ENCODE data around the gene ING2. TPM values are rescaled to one million over a fixed set of nuclear protein-coding genes. Genes with fewer than 3 reads are reported as not detected.
"Not testable (repeated sequence)": the region's sequence is repeated elsewhere in the genome, so short reads cannot be mapped to it uniquely, and the experiment has no call there.

ING2 gene
- total RNA-seq, 1 experiment from 2014 or later, result 15.8 TPM

DNA sequence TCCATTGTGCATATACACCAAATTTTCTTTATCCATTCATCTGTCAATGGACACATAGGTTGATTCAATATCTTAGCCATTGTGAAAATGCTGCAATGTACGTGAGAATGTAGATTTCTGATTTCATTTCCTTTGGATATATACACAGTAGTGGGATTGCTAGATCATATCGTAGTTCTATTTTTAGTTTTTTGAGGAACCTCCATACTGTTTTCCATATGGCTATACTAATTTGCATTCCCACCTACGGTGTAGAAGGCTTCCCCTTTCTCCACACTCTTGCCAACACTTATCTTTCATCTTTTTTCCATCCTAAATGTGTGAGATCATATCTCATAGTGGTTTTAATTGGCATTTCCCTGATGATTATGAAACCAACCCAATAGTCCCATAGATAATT lies 43.4 kb downstream of the ING2 start:
- no peak for TF ChIP-seq EZH2 (IDR thresholded peaks at IDR 0.05; ENCODE audit: borderline replicate concordance, low read depth, low read length, poor library complexity, severe bottlenecking)
- Histone ChIP-seq H3K9me3 (ENCODE audit: low read depth, low read length, poor library complexity, severe bottlenecking) (no peaks in the 10 kb centered on the region), H3K36me3 (ENCODE audit: insufficient read depth, low read length, poor library complexity, severe bottlenecking) (no peaks in the 10 kb centered on the region), H3K27ac (ENCODE audit: low read depth, low read length, poor library complexity, severe bottlenecking) (no peak overlapping the region), H3K4me1 (ENCODE audit: insufficient read depth, low read length, poor library complexity, severe bottlenecking) (no peaks in the 10 kb centered on the region), H3K27me3 (replicated peaks; ENCODE audit: insufficient read depth, low read depth, low read length, poor library complexity) (no peaks in the 10 kb centered on the region), H3K4me3 (ENCODE audit: low read depth, low read length, poor library complexity, severe bottlenecking) (no peak overlapping the region)
- ChIA-PET CTCF (no interaction called here), POLR2A (ENCODE audit: low non-redundant PET) (no interaction called here)
- intact Hi-C loops (cut with micrococcal nuclease; ENCODE audit: unreplicated experiment), result no loop called here
- BruUV-seq (replicated peaks), result no TSS peak
- DNase-seq (ENCODE audit: low spot score), result no peak

DNA sequence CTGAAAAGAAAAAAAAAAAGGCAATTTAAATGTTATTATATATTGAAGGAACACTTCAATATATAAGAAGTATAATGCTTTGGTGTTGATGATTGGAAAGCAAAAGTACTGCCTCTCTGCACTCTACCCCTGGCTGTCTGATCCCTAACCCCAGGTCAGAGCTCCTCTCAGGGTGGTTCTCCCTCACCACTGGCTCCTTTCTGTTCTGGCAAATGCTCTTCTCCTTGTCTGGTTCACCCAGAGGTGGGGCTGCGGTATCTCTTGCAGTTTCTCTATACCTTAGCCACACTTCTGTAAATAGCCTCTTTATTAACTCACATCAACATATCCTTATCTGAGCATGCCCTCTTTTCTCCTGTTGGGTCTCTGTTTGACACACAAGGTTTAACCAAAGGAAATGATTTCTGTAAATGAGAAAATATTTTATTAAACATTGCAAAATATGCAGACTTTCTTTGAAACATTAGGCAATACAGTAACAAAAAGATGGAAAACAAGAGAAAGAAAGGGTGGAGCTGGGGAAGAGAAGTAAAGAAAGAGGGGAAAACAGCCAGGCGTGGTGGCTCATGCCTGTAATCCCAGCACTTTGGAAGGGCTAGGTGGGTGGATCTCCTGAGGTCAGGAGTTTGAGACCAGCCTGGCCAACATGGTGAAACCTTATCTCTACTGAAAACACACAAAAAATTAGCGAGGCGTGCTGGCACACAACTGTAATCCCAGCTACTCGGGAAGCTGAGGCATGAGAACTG lies 45.7 kb downstream of the ING2 start:
- POLR2A ChIA-PET (ENCODE audit: low non-redundant PET), result no interaction called here
- Histone ChIP-seq H3K27me3 (replicated peaks; ENCODE audit: insufficient read depth, low read depth, low read length, poor library complexity) (no peaks in the 10 kb centered on the region), H3K36me3 (ENCODE audit: insufficient read depth, low read length, poor library complexity, severe bottlenecking) (no peaks in the 10 kb centered on the region), H3K4me3 (ENCODE audit: low read depth, low read length, poor library complexity, severe bottlenecking) (no peak overlapping the region), H3K4me1 (ENCODE audit: insufficient read depth, low read length, poor library complexity, severe bottlenecking) (no peaks in the 10 kb centered on the region), H3K27ac (ENCODE audit: low read depth, low read length, poor library complexity, severe bottlenecking) (no peak overlapping the region), H3K9me3 (ENCODE audit: low read depth, low read length, poor library complexity, severe bottlenecking) (no peaks in the 10 kb centered on the region)
- no TSS peak for BruUV-seq (replicated peaks)
- intact Hi-C loops (cut with micrococcal nuclease; ENCODE audit: unreplicated experiment), result no loop called here
- CTCF ChIA-PET, result no interaction called here
- no peak for DNase-seq (ENCODE audit: low spot score)
- TF ChIP-seq, protein P1, sequence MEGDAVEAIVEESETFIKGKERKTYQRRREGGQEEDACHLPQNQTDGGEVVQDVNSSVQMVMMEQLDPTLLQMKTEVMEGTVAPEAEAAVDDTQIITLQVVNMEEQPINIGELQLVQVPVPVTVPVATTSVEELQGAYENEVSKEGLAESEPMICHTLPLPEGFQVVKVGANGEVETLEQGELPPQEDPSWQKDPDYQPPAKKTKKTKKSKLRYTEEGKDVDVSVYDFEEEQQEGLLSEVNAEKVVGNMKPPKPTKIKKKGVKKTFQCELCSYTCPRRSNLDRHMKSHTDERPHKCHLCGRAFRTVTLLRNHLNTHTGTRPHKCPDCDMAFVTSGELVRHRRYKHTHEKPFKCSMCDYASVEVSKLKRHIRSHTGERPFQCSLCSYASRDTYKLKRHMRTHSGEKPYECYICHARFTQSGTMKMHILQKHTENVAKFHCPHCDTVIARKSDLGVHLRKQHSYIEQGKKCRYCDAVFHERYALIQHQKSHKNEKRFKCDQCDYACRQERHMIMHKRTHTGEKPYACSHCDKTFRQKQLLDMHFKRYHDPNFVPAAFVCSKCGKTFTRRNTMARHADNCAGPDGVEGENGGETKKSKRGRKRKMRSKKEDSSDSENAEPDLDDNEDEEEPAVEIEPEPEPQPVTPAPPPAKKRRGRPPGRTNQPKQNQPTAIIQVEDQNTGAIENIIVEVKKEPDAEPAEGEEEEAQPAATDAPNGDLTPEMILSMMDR (conservative IDR thresholded peaks at IDR 0.05; ENCODE audit: low read depth, low read length), result no peak
- TF ChIP-seq EZH2 (IDR thresholded peaks at IDR 0.05; ENCODE audit: borderline replicate concordance, low read depth, low read length, poor library complexity, severe bottlenecking), result no peak

DNA sequence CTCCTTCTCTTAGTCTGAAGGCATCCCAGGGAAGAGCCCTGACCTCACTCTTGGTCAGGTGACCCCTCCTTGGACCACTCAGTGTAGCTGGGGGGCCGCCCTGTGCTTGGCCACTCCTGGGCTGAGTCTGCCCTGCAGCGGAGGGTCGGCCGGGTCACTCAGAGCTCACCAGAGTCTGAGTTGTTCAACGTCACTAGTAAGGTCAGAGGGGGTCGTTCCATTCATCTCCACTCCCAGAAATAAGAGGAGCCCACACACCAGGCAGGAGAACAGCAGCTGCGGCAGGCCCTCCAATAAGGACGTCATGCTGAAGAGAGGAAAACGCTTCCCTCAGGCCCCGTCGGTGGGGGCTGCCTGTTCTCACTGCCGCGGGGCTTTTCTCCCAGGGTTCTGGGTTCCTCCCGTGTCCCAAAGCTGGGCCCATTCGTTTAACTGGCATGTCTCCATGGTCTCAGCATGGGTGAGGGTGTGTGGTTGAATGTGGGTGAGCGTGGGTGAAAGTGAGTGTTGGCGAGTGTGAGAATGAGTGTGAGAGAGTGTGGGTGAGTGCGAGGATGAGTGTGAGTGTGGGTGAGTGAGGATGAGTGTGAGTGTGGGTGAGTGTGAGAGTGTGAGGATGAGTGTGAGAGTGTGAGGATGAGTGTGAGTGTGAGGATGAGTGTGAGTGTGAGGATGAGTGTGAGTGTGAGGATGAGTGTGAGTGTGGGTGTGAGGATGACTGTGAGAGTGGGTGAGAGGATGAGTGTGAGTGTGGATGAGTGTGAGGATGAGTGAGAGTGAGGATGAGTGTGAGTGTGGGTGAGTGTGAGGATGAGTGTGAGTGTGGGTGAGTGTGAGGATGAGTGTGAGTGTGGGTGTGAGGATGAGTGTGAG lies 47.7 kb downstream of the ING2 start:
- intact Hi-C loops (cut with micrococcal nuclease; ENCODE audit: unreplicated experiment), result no loop called here
- no peaks in the 10 kb centered on the region for H3K27me3 ChIP-seq (replicated peaks; ENCODE audit: insufficient read depth, low read depth, low read length, poor library complexity)
- no peak for TF ChIP-seq EZH2 (IDR thresholded peaks at IDR 0.05; ENCODE audit: borderline replicate concordance, low read depth, low read length, poor library complexity, severe bottlenecking)
- TF ChIP-seq, protein P1 (conservative IDR thresholded peaks at IDR 0.05; ENCODE audit: low read depth, low read length), result no peak
- no peaks in the 10 kb centered on the region for H3K4me1 ChIP-seq (ENCODE audit: insufficient read depth, low read length, poor library complexity, severe bottlenecking)
- ChIA-PET CTCF (no interaction called here), POLR2A (ENCODE audit: low non-redundant PET) (no interaction called here)
- H3K4me3 ChIP-seq (ENCODE audit: low read depth, low read length, poor library complexity, severe bottlenecking), result no peak overlapping the region
- DNase-seq (ENCODE audit: low spot score), result no peak
- no peaks in the 10 kb centered on the region for H3K36me3 ChIP-seq (ENCODE audit: insufficient read depth, low read length, poor library complexity, severe bottlenecking)
- no peak overlapping the region for H3K27ac ChIP-seq (ENCODE audit: low read depth, low read length, poor library complexity, severe bottlenecking)
- no TSS peak for BruUV-seq (replicated peaks)
- no peaks in the 10 kb centered on the region for H3K9me3 ChIP-seq (ENCODE audit: low read depth, low read length, poor library complexity, severe bottlenecking)

DNA sequence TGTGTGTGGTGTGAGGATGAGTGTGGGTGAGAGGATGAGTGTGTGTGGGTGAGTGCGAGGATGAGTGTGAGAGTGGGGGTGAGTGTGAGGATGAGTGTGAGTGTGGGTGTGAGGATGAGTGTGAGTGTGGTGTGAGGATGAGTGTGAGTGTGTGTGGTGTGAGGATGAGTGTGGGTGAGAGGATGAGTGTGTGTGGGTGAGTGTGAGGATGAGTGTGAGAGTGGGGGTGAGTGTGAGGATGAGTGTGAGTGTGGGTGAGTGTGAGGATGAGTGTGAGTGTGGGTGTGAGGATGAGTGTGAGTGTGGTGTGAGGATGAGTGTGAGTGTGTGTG lies 48.3 kb downstream of the ING2 start:
- H3K27ac ChIP-seq (ENCODE audit: low read depth, low read length, poor library complexity, severe bottlenecking); BruUV-seq (replicated peaks); intact Hi-C loops (cut with micrococcal nuclease; ENCODE audit: unreplicated experiment); H3K9me3 ChIP-seq (ENCODE audit: low read depth, low read length, poor library complexity, severe bottlenecking); DNase-seq (ENCODE audit: low spot score); POLR2A ChIA-PET (ENCODE audit: low non-redundant PET); H3K4me3 ChIP-seq (ENCODE audit: low read depth, low read length, poor library complexity, severe bottlenecking); CTCF ChIA-PET; H3K36me3 ChIP-seq (ENCODE audit: insufficient read depth, low read length, poor library complexity, severe bottlenecking); H3K4me1 ChIP-seq (ENCODE audit: insufficient read depth, low read length, poor library complexity, severe bottlenecking); H3K27me3 ChIP-seq (replicated peaks; ENCODE audit: insufficient read depth, low read depth, low read length, poor library complexity): not testable (repeated sequence)
